ENCODE results near the gene GRHPR. TPM values are rescaled to one million over a fixed set of nuclear protein-coding genes. Genes with fewer than 3 reads are reported as not detected.

GRHPR gene
- total RNA-seq = 10 to 100 TPM; 62.8 to 64.6 TPM

GRCh38 chr9:37422289-37423104, at the start of gene GRHPR:
GRHPR (plus strand) TSS chr9:37422696; CDS start chr9:37422751, 55 bp downstream.
- Mint-ChIP-seq H3K4me1 (ENCODE audit: low read depth) (peaks cover 32% of the 10 kb centered on the region), H3K27ac (peak within 1 kb of the TSS; percentile 96), H3K27me3 (no peaks in the 10 kb centered on the region), H3K4me3 (peak within 1 kb of the TSS; percentile 89), H3K9me3 (no peaks in the 10 kb centered on the region), H3K36me3 (ENCODE audit: low read depth) (peaks cover 12% of the 10 kb centered on the region)
- intact Hi-C loops (cut with micrococcal nuclease) = no loop called here
- CTCF ChIA-PET = interaction anchor here (0.8 kb wide), 1 partner anchor 12 kb away, joined by 5 read pairs; no protein-coding TSS in a partner anchor
- ATAC-seq = peak; percentile 98
- POLR2A ChIA-PET = interaction anchor here (0.6 to 1.2 kb wide), 3 partner anchors 9 to 167 kb away, joined by 3 to 4 read pairs (median 3); no protein-coding TSS in a partner anchor
- peak; percentile 91 for DNase-seq
- TF ChIP-seq CTCF (IDR thresholded peaks at IDR 0.05) = no peak

GRCh38 chr9:37372839-37373238, 49.7 kb upstream of the GRHPR start:
- CTCF ChIA-PET = interaction anchor here (1.1 to 1.2 kb wide), 2 partner anchors 8 to 19 kb away, joined by 3 to 5 read pairs; no protein-coding TSS in a partner anchor
- Mint-ChIP-seq H3K9me3 (no peaks in the 10 kb centered on the region), H3K36me3 (ENCODE audit: low read depth) (no peaks in the 10 kb centered on the region), H3K4me3 (no peak overlapping the region), H3K4me1 (ENCODE audit: low read depth) (peaks cover 15% of the 10 kb centered on the region), H3K27me3 (peaks cover 12% of the 10 kb centered on the region), H3K27ac (no peak overlapping the region)
- ATAC-seq (no peak), DNase-seq (no peak)
- intact Hi-C loops (cut with micrococcal nuclease) = no loop called here
- no peak for TF ChIP-seq CTCF (IDR thresholded peaks at IDR 0.05)
- POLR2A ChIA-PET = no interaction called here

- ChIA-PET CTCF (interaction anchor here (1.0 to 1.3 kb wide), 5 partner anchors 9 to 499 kb away, joined by 3 to 6 read pairs (median 3); no protein-coding TSS in a partner anchor), POLR2A (no interaction called here)
- no peak for TF ChIP-seq CTCF (IDR thresholded peaks at IDR 0.05)
- peaks cover 15% of the 10 kb centered on the region for H3K4me1 Mint-ChIP-seq (ENCODE audit: low read depth)
- intact Hi-C loops (cut with micrococcal nuclease) = no loop called here
- no peak overlapping the region for H3K27ac Mint-ChIP-seq
- no peaks in the 10 kb centered on the region for H3K9me3 Mint-ChIP-seq
- DNase-seq = no peak
- H3K27me3 Mint-ChIP-seq = peaks cover 12% of the 10 kb centered on the region
- no peak overlapping the region for H3K4me3 Mint-ChIP-seq
- H3K36me3 Mint-ChIP-seq (ENCODE audit: low read depth) = no peaks in the 10 kb centered on the region
- ATAC-seq = no peak
Measured at GRCh38 chr9:37373621-37374020, 48.9 kb upstream of the GRHPR start.

GRCh38 chr9:37374892-37375291, 47.6 kb upstream of the GRHPR start:
- Mint-ChIP-seq H3K4me3 (no peak overlapping the region), H3K36me3 (ENCODE audit: low read depth) (no peaks in the 10 kb centered on the region), H3K27ac (no peak overlapping the region), H3K4me1 (ENCODE audit: low read depth) (peaks cover 15% of the 10 kb centered on the region), H3K9me3 (no peaks in the 10 kb centered on the region), H3K27me3 (peaks cover 12% of the 10 kb centered on the region)
- DNase-seq (peak; percentile 23), ATAC-seq (no peak)
- TF ChIP-seq CTCF (IDR thresholded peaks at IDR 0.05) = no peak
- CTCF ChIA-PET = no interaction called here
- intact Hi-C loops (cut with micrococcal nuclease) = no loop called here
- POLR2A ChIA-PET = no interaction called here
